MM.1S (cell line): ENCODE results near the gene UQCC5.

Experiments used
- EZH2phosphoT487 ChIP-seq: fragments of 300-600 bp; sonication (generic); IDR thresholded peaks from 2 replicates; pipeline ENCODE4 v1.6.1; 2018; ENCODE audit warnings: antibody characterized with exemption, low read length
- TF ChIP-seq, protein P1 (sequence below): fragments of 300-600 bp; sonication (generic); IDR thresholded peaks from 2 replicates; pipeline ENCODE4 v1.5.1; 2016; ENCODE audit warnings: antibody characterized with exemption, low read length, mixed read lengths

DNA sequence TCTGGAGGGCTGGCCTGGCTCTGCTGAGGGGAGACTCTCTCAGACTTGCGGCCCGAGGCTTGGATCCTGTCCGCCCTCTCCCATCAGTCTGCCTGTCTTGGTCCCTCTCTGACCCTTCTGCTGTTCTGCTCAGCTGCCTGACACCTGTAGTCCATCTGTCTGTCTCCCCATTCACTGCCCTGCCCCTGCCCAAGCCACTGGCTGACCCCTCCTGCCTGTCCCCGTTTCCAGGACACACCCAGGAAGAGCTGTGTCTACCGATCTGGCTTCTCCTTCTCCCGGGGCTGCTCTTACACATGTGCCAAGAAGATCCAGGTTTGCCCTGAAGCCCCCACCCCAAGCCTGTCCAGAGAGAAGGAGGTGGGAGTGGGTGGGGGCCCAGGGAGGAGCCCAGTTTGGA lies 21.2 kb upstream of the UQCC5 start:
- TF ChIP-seq, protein P1, sequence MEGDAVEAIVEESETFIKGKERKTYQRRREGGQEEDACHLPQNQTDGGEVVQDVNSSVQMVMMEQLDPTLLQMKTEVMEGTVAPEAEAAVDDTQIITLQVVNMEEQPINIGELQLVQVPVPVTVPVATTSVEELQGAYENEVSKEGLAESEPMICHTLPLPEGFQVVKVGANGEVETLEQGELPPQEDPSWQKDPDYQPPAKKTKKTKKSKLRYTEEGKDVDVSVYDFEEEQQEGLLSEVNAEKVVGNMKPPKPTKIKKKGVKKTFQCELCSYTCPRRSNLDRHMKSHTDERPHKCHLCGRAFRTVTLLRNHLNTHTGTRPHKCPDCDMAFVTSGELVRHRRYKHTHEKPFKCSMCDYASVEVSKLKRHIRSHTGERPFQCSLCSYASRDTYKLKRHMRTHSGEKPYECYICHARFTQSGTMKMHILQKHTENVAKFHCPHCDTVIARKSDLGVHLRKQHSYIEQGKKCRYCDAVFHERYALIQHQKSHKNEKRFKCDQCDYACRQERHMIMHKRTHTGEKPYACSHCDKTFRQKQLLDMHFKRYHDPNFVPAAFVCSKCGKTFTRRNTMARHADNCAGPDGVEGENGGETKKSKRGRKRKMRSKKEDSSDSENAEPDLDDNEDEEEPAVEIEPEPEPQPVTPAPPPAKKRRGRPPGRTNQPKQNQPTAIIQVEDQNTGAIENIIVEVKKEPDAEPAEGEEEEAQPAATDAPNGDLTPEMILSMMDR: no peak
- TF ChIP-seq EZH2phosphoT487: no peak
